ENCODE results near the gene HMGXB3.

HMGXB3 gene

GRCh38 chr5:149979896-149980295, 20.6 kb upstream of the HMGXB3 start:
- H3K4me3 ChIP-seq (replicated peaks; ENCODE audit: insufficient read depth, low read length), result no peak overlapping the region
- no peak for DNase-seq (ENCODE audit: low read depth in 1 of 2, low spot score in 1 of 2)
- no peak overlapping the region for H3K27ac ChIP-seq (replicated peaks)
- TF ChIP-seq POLR2AphosphoS5 (IDR thresholded peaks at IDR 0.05; ENCODE audit: low read depth) (no peak), SPI1 (IDR thresholded peaks at IDR 0.05; ENCODE audit: borderline replicate concordance, low read depth) (no peak), CTCF (IDR thresholded peaks at IDR 0.05; ENCODE audit: insufficient read depth, low read length) (no peak), GABPA (IDR thresholded peaks at IDR 0.05; ENCODE audit: low read depth) (no peak), REST (IDR thresholded peaks at IDR 0.05; ENCODE audit: insufficient replicate concordance, low read depth) (no peak)
- H3K27me3 ChIP-seq (ENCODE audit: insufficient read depth, poor library complexity, severe bottlenecking), result no peaks in the 10 kb centered on the region

GRCh38 chr5:149981206-149981605, 19.3 kb upstream of the HMGXB3 start:
- Histone ChIP-seq H3K27ac (replicated peaks) (no peak overlapping the region), H3K4me3 (replicated peaks; ENCODE audit: insufficient read depth, low read length) (no peak overlapping the region), H3K27me3 (ENCODE audit: insufficient read depth, poor library complexity, severe bottlenecking) (no peaks in the 10 kb centered on the region)
- no peak for DNase-seq (ENCODE audit: low read depth in 1 of 2, low spot score in 1 of 2)
- TF ChIP-seq GABPA (IDR thresholded peaks at IDR 0.05; ENCODE audit: low read depth) (no peak), SPI1 (IDR thresholded peaks at IDR 0.05; ENCODE audit: borderline replicate concordance, low read depth) (no peak), POLR2AphosphoS5 (IDR thresholded peaks at IDR 0.05; ENCODE audit: low read depth) (no peak), REST (IDR thresholded peaks at IDR 0.05; ENCODE audit: insufficient replicate concordance, low read depth) (no peak), CTCF (IDR thresholded peaks at IDR 0.05; ENCODE audit: insufficient read depth, low read length) (no peak)

DNA sequence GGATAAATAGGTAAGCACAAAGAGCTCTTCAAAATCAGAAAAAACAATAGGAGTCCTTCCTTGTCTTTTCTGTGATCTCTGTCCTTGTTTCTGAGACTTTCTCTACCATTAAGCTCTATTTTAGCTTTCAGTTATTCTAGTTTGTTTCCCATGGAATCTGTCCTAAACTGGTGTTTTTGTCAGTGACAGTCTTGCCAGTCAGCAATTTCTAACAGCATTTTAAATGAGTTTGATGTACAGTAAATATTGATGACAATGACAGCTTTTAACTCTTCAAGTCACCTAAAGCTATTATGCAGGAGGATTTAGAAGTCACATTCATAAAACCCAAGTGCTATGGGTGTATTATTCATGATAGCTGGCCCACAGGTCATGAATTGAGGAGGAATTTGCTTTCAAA, 18.0 kb upstream of the HMGXB3 start:
- Histone ChIP-seq H3K27ac (replicated peaks) (no peak overlapping the region), H3K4me3 (replicated peaks; ENCODE audit: insufficient read depth, low read length) (no peak overlapping the region), H3K27me3 (ENCODE audit: insufficient read depth, poor library complexity, severe bottlenecking) (no peaks in the 10 kb centered on the region)
- TF ChIP-seq POLR2AphosphoS5 (IDR thresholded peaks at IDR 0.05; ENCODE audit: low read depth), result no peak
- TF ChIP-seq CTCF (IDR thresholded peaks at IDR 0.05; ENCODE audit: insufficient read depth, low read length), result no peak
- no peak for TF ChIP-seq GABPA (IDR thresholded peaks at IDR 0.05; ENCODE audit: low read depth)
- no peak for TF ChIP-seq REST (IDR thresholded peaks at IDR 0.05; ENCODE audit: insufficient replicate concordance, low read depth)
- TF ChIP-seq SPI1 (IDR thresholded peaks at IDR 0.05; ENCODE audit: borderline replicate concordance, low read depth), result no peak
- no peak for DNase-seq (ENCODE audit: low read depth in 1 of 2, low spot score in 1 of 2)

All from HL-60 (cell line).